Anterior cingulate cortex (tissue), 58 donors: ENCODE results near the gene ZNF444.

Source experiments
- DNase-seq, 58 donors: peaks; one replicate each; lab custom pipeline; 2025; lab: John Stamatoyannopoulos, UW

The ZNF444 gene

GRCh38 chr19:56106397-56106849, 34.7 kb upstream of the ZNF444 start:
- no peak for DNase-seq

- DNase-seq, result no peak
Observed at GRCh38 chr19:56106993-56107392, 34.1 kb upstream of the ZNF444 start.

- DNase-seq, result peak in 14 of 58 donors; percentile 10 to 61 (median 22)
Observed at GRCh38 chr19:56107626-56108351, 33.3 kb upstream of the ZNF444 start.

GRCh38 chr19:56108447-56109195, 32.5 kb upstream of the ZNF444 start:
- DNase-seq, result peak in 3 of 58 donors; percentile 23 to 33 (median 31)

GRCh38 chr19:56109226-56109625, 31.9 kb upstream of the ZNF444 start:
- DNase-seq, result peak in 2 of 58 donors; percentile 9 to 43

- no peak for DNase-seq
Observed at GRCh38 chr19:56110515-56111448, 30.3 kb upstream of the ZNF444 start.

GRCh38 chr19:56111601-56112312, 29.3 kb upstream of the ZNF444 start:
- peak in 16 of 58 donors; percentile 8 to 56 (median 30) for DNase-seq

- DNase-seq, result peak in 1 of 58 donors; percentile 7
Observed at GRCh38 chr19:56112313-56112709, 28.8 kb upstream of the ZNF444 start.

GRCh38 chr19:56113074-56113632, 27.9 kb upstream of the ZNF444 start:
- no peak for DNase-seq

GRCh38 chr19:56114051-56114777, 26.9 kb upstream of the ZNF444 start:
- no peak for DNase-seq

GRCh38 chr19:56114778-56115110, 26.3 kb upstream of the ZNF444 start:
- DNase-seq, result no peak

- no peak for DNase-seq
Observed at GRCh38 chr19:56115490-56115889, 25.6 kb upstream of the ZNF444 start.

GRCh38 chr19:56116606-56117005, 24.5 kb upstream of the ZNF444 start:
- no peak for DNase-seq

GRCh38 chr19:56117376-56117884, 23.7 kb upstream of the ZNF444 start:
- DNase-seq, result no peak

- DNase-seq, result no peak
Observed at GRCh38 chr19:56117889-56118288, 23.2 kb upstream of the ZNF444 start.

- DNase-seq, result no peak
Observed at GRCh38 chr19:56118666-56119581, 22.2 kb upstream of the ZNF444 start.

GRCh38 chr19:56119582-56119978, 21.5 kb upstream of the ZNF444 start:
- no peak for DNase-seq

- DNase-seq, result peak in 2 of 58 donors; percentile 40 to 41
Observed at GRCh38 chr19:56120002-56120370, 21.1 kb upstream of the ZNF444 start.
